Measurements from ENCODE around the gene STBD1. TPM values are rescaled to one million over a fixed set of nuclear protein-coding genes. Genes with fewer than 3 reads are reported as not detected.

STBD1 gene
- total RNA-seq, 2 experiments from 2014 or later: 1.5 to 1.6 TPM

GRCh38 chr4:76308548-76308947 lies 2.0 kb downstream of the STBD1 start:
- ChIA-PET POLR2A (no interaction called here), CTCF (interaction anchor here (5.4 kb wide), 1 partner anchor 69 kb away, joined by 40 read pairs; no protein-coding TSS in a partner anchor)
- Mint-ChIP-seq H3K4me1 (ENCODE audit: low read depth) (peaks cover 24% of the 10 kb centered on the region), H3K4me3 (no peak overlapping the region), H3K36me3 (ENCODE audit: low read depth) (peaks cover 13% of the 10 kb centered on the region), H3K27me3 (ENCODE audit: low read depth) (peaks cover 20% of the 10 kb centered on the region), H3K9me3 (ENCODE audit: insufficient read depth) (no peaks in the 10 kb centered on the region), H3K27ac (no peak overlapping the region)
- ATAC-seq (no peak), DNase-seq (no peak)

- no peak overlapping the region for H3K27ac Mint-ChIP-seq
- ChIA-PET POLR2A (no interaction called here), CTCF (interaction anchor here (5.4 kb wide), 1 partner anchor 68 kb away, joined by 40 read pairs; no protein-coding TSS in a partner anchor)
- no peak for DNase-seq
- peaks cover 22% of the 10 kb centered on the region for H3K27me3 Mint-ChIP-seq (ENCODE audit: low read depth)
- H3K36me3 Mint-ChIP-seq (ENCODE audit: low read depth): peaks cover 12% of the 10 kb centered on the region
- no peaks in the 10 kb centered on the region for H3K9me3 Mint-ChIP-seq (ENCODE audit: insufficient read depth)
- no peak overlapping the region for H3K4me3 Mint-ChIP-seq
- no peak for ATAC-seq
- H3K4me1 Mint-ChIP-seq (ENCODE audit: low read depth): peaks cover 12% of the 10 kb centered on the region
Measured at GRCh38 chr4:76309939-76310550, 3.5 kb downstream of the STBD1 start.

DNA sequence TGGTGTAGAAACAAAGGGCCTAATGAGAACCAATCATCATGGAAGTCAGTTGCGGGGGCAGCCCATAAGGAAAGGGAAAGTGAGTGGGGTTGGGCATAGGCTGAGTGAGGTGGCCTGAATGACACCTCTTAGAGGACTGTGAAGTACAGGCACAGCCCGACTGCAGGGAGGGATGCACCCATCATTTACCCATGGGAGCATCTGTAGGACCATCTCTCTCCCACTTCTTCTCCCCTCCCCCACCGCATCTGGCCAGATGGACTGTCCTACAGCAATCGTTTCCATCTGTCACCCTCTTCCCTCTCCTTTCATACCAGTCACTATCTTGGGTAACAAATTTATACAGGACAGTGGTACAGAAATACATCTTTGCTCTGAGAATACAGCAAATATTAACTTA lies 4.2 kb downstream of the STBD1 start:
- POLR2A ChIA-PET: no interaction called here
- Mint-ChIP-seq H3K36me3 (ENCODE audit: low read depth) (peaks cover 12% of the 10 kb centered on the region), H3K4me1 (ENCODE audit: low read depth) (peaks cover 5% of the 10 kb centered on the region), H3K27me3 (ENCODE audit: low read depth) (peaks cover 22% of the 10 kb centered on the region), H3K4me3 (no peak overlapping the region), H3K27ac (no peak overlapping the region), H3K9me3 (ENCODE audit: insufficient read depth) (no peaks in the 10 kb centered on the region)
- DNase-seq (no peak), ATAC-seq (no peak)
- CTCF ChIA-PET: interaction anchor here (5.4 kb wide), 1 partner anchor 67 kb away, joined by 40 read pairs; no protein-coding TSS in a partner anchor

GRCh38 chr4:76311896-76312331 lies 5.4 kb downstream of the STBD1 start:
- ChIA-PET POLR2A (no interaction called here), CTCF (no interaction called here)
- DNase-seq (no peak), ATAC-seq (no peak)
- Mint-ChIP-seq H3K4me3 (no peak overlapping the region), H3K27ac (no peak overlapping the region), H3K36me3 (ENCODE audit: low read depth) (peaks cover 14% of the 10 kb centered on the region), H3K27me3 (ENCODE audit: low read depth) (peaks cover 25% of the 10 kb centered on the region), H3K4me1 (ENCODE audit: low read depth) (peaks cover 3% of the 10 kb centered on the region), H3K9me3 (ENCODE audit: insufficient read depth) (peaks cover 3% of the 10 kb centered on the region)

DNA sequence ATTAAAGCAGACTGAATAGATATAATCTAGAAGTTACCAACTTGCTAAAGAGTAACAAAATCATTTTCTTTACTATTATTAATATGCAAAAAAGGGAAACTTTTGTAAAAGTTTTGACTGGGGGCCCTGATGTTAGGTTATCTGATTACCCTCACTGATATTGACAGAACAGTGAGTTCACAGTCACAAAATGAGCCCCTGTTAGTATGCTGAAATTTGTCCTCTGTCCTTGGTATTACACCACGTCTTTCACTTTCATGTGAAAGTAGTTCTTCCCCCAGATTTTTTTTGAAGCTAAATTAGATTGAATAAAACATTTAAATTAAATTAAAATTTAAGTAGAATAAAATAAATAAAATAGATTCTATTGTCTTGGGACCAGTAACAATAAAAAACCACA lies 5.9 kb downstream of the STBD1 start:
- peaks cover 29% of the 10 kb centered on the region for H3K27me3 Mint-ChIP-seq (ENCODE audit: low read depth)
- peaks cover 14% of the 10 kb centered on the region for H3K36me3 Mint-ChIP-seq (ENCODE audit: low read depth)
- H3K27ac Mint-ChIP-seq: no peak overlapping the region
- H3K9me3 Mint-ChIP-seq (ENCODE audit: insufficient read depth): peaks cover 7% of the 10 kb centered on the region
- CTCF ChIA-PET: no interaction called here
- no peak overlapping the region for H3K4me3 Mint-ChIP-seq
- POLR2A ChIA-PET: no interaction called here
- ATAC-seq (no peak), DNase-seq (no peak)
- no peaks in the 10 kb centered on the region for H3K4me1 Mint-ChIP-seq (ENCODE audit: low read depth)

DNA sequence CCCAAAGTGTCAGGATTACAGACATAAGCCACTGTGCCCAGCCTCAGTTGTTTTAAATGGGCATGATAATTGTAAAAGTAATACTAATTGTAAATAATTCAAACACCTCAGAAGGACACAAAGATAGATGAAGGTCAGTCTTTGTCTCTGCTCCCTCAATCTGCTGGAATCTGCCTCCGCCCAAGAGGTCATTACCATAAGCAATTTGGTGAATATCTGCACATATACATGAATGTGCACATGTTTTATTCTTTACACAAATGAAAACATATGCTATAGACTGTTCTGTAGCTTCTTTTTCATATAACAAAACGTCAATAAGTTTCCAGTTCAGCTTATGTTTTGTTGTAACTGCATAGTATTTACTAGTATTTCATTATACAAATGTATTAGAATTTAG lies 7.0 kb downstream of the STBD1 start:
- ATAC-seq: no peak
- Mint-ChIP-seq H3K4me3 (no peak overlapping the region), H3K36me3 (ENCODE audit: low read depth) (peaks cover 14% of the 10 kb centered on the region), H3K27ac (no peak overlapping the region), H3K27me3 (ENCODE audit: low read depth) (peaks cover 32% of the 10 kb centered on the region), H3K4me1 (ENCODE audit: low read depth) (no peaks in the 10 kb centered on the region), H3K9me3 (ENCODE audit: insufficient read depth) (peaks cover 7% of the 10 kb centered on the region)
- ChIA-PET CTCF (no interaction called here), POLR2A (no interaction called here)
- DNase-seq: no peak

DNA sequence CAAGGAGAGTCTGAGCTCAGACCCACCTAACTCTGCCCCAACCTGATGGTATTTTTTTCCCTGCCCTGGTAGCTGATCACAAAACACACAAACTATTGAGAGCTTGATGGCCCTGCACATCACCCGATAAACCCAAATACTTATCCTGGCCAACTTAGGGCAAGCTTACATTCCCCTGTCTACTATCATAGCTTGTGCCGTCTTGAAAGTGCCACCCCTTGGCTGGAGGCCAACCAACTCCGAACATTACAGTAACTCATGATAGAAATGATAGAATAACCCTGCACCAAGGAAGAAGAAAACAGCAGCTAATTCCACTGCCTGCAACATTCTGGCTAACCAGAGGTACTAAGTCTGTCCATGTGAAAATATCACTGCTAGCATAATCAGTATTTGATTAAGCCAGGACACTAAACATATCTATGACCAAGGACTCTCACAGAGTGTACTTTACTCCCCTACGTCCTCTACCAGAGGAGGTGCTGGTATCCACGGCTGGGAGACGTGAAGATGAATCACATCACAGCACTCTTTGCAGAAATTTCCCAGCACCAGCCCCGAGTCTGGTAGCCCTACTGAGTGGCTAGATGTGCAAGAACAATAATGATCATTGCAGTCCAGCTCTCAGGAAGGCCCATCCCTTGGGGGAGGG lies 8.9 kb downstream of the STBD1 start:
- H3K9me3 Mint-ChIP-seq (ENCODE audit: insufficient read depth): peaks cover 11% of the 10 kb centered on the region
- peaks cover 5% of the 10 kb centered on the region for H3K36me3 Mint-ChIP-seq (ENCODE audit: low read depth)
- H3K4me3 Mint-ChIP-seq: no peak overlapping the region
- no peak overlapping the region for H3K27ac Mint-ChIP-seq
- H3K27me3 Mint-ChIP-seq (ENCODE audit: low read depth): peaks cover 26% of the 10 kb centered on the region
- ChIA-PET CTCF (interaction anchor here (0.6 to 1.6 kb wide), 2 partner anchors 10 to 113 kb away, joined by 3 to 4 read pairs; no protein-coding TSS in a partner anchor), POLR2A (interaction anchor here (0.6 kb wide), 1 partner anchor 1432 kb away, joined by 3 read pairs; no protein-coding TSS in a partner anchor)
- DNase-seq (no peak), ATAC-seq (no peak)
- H3K4me1 Mint-ChIP-seq (ENCODE audit: low read depth): no peaks in the 10 kb centered on the region

- Mint-ChIP-seq H3K9me3 (ENCODE audit: insufficient read depth) (peaks cover 18% of the 10 kb centered on the region), H3K27ac (no peak overlapping the region), H3K4me3 (no peak overlapping the region), H3K36me3 (ENCODE audit: low read depth) (peaks cover 2% of the 10 kb centered on the region), H3K27me3 (ENCODE audit: low read depth) (peaks cover 26% of the 10 kb centered on the region), H3K4me1 (ENCODE audit: low read depth) (no peaks in the 10 kb centered on the region)
- ATAC-seq (no peak), DNase-seq (no peak)
- ChIA-PET CTCF (no interaction called here), POLR2A (no interaction called here)
Measured at GRCh38 chr4:76316131-76316530, 9.6 kb downstream of the STBD1 start.

DNA sequence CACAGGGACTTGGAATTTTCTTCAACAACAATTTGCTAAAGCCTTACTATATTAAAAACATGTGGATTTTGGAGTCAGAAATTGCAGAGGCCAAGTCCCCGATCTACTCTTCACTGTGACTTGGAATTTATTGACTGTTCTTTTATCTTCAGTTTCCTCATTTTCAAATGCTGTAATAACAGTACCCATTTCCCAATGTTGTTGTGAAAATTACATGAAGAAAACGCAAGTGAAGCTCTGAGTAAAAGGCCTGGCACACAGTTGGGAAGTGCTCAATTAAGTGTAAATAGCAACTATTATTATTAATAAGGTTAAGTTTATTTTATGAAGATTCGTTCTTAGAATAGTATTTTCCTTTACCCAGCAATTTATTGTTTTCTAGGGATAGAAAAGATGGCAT lies 15.7 kb downstream of the STBD1 start:
- ChIA-PET CTCF (no interaction called here), POLR2A (no interaction called here)
- no peak overlapping the region for H3K27ac Mint-ChIP-seq
- peaks cover 31% of the 10 kb centered on the region for H3K9me3 Mint-ChIP-seq (ENCODE audit: insufficient read depth)
- peaks cover 4% of the 10 kb centered on the region for H3K4me1 Mint-ChIP-seq (ENCODE audit: low read depth)
- ATAC-seq (no peak), DNase-seq (no peak)
- H3K36me3 Mint-ChIP-seq (ENCODE audit: low read depth): peaks cover 3% of the 10 kb centered on the region
- H3K4me3 Mint-ChIP-seq: no peak overlapping the region
- peaks cover 14% of the 10 kb centered on the region for H3K27me3 Mint-ChIP-seq (ENCODE audit: low read depth)

DNA sequence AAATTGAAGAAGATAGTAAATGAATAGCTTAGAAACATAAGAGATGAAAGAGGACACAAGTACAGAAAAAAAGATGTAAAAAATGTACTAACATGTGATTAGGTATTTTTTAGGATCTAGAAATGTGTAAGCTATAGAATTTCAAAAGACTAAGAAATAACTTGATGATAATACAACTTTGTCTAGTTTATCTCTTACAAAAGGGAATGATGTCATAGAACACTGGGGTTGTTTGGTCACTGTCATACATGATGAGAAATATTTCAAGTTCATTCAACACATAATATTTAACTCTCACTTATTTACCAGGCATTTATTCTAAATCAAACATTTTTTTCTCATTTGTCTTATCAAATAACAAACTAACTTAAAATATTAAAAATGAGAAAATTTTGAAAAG lies 18.5 kb downstream of the STBD1 start:
- CTCF ChIA-PET: interaction anchor here (1.5 kb wide), 1 partner anchor 10 kb away, joined by 4 read pairs; no protein-coding TSS in a partner anchor
- Mint-ChIP-seq H3K27me3 (ENCODE audit: low read depth) (peaks cover 6% of the 10 kb centered on the region), H3K9me3 (ENCODE audit: insufficient read depth) (peaks cover 39% of the 10 kb centered on the region), H3K36me3 (ENCODE audit: low read depth) (peaks cover 3% of the 10 kb centered on the region), H3K4me3 (no peak overlapping the region), H3K4me1 (ENCODE audit: low read depth) (peaks cover 4% of the 10 kb centered on the region), H3K27ac (no peak overlapping the region)
- DNase-seq: no peak
- ATAC-seq: no peak
- POLR2A ChIA-PET: no interaction called here

GRCh38 chr4:76326515-76326914 lies 20.0 kb downstream of the STBD1 start:
- H3K4me3 Mint-ChIP-seq: no peak overlapping the region
- peaks cover 27% of the 10 kb centered on the region for H3K9me3 Mint-ChIP-seq (ENCODE audit: insufficient read depth)
- no peak overlapping the region for H3K27ac Mint-ChIP-seq
- H3K36me3 Mint-ChIP-seq (ENCODE audit: low read depth): peaks cover 3% of the 10 kb centered on the region
- CTCF ChIA-PET: no interaction called here
- DNase-seq (no peak), ATAC-seq (no peak)
- H3K4me1 Mint-ChIP-seq (ENCODE audit: low read depth): peaks cover 4% of the 10 kb centered on the region
- POLR2A ChIA-PET: no interaction called here
- H3K27me3 Mint-ChIP-seq (ENCODE audit: low read depth): peaks cover 1% of the 10 kb centered on the region

- ATAC-seq (no peak), DNase-seq (no peak)
- Mint-ChIP-seq H3K36me3 (ENCODE audit: low read depth) (no peaks in the 10 kb centered on the region), H3K4me3 (no peak overlapping the region), H3K9me3 (ENCODE audit: insufficient read depth) (no peaks in the 10 kb centered on the region), H3K4me1 (ENCODE audit: low read depth) (no peaks in the 10 kb centered on the region), H3K27ac (no peak overlapping the region), H3K27me3 (ENCODE audit: low read depth) (peaks cover 10% of the 10 kb centered on the region)
- POLR2A ChIA-PET: no interaction called here
- CTCF ChIA-PET: no interaction called here
Measured at GRCh38 chr4:76334885-76335284, 28.4 kb downstream of the STBD1 start.

Data from activated CD8-positive, alpha-beta T cell treated with anti-CD3 and anti-CD28 coated beads, Interleukin-2, amount 10 ng/mL, durations not matched to agents 7 days and 5 days (primary cell).